GM23248 (cell line): ENCODE data around the gene CTDNEP1.

Source experiments
- EZH2 ChIP-seq: fragments of 200-600 bp; sonication (generic); IDR thresholded peaks from 2 replicates; pipeline ENCODE4 v1.6.1; 2018; ENCODE audit warnings: antibody characterized with exemption, mild to moderate bottlenecking; ENCODE audit not compliant: insufficient read depth, poor library complexity, severe bottlenecking
- EZH2phosphoT487 ChIP-seq: fragments of 200-600 bp; sonication (generic); IDR thresholded peaks from 2 replicates; pipeline ENCODE4 v1.6.1; 2018; ENCODE audit warnings: antibody characterized with exemption, moderate library complexity, mild to moderate bottlenecking, low read depth; ENCODE audit not compliant: insufficient read depth

DNA sequence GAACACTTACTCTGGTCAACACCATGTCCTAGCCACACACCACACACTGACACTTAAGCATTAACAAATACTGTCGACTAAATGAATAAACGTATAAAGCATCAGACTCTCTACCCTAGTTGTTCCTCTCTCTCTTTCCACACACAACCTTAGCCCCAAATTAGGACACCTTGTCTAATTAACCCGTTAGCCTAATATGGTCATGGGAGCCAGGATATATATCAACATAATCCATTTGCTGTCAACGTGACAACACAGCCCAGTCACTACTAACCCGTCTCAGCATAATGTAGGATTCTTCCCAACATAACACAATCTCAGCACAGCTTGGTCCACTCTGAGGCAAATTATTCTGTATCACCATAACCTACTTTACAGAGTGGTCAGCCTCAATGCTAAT, 19.4 kb downstream of the CTDNEP1 start:
- TF ChIP-seq EZH2, result no peak
- no peak for TF ChIP-seq EZH2phosphoT487
